GM21723 (cell line): ENCODE data around the gene BCOR.
A peak's percentile ranks its signal among the peaks of the same experiment; 100 is the strongest.

ENCODE experiments used
- ATAC-seq: cut with Tn5 transposase; IDR thresholded peaks from one replicate; pipeline ENCODE4 v1.9.1; 2021; ENCODE audit warnings: mild to moderate bottlenecking, moderate library complexity; ENCODE audit not compliant: unreplicated experiment

The BCOR gene

GRCh38 chrX:40097504-40098263, at the start of gene BCOR:
Gene BCOR, minus strand, starts transcription at chrX:40097958. Its CDS starts 20,029 bp downstream, at chrX:40077929.
- peak; percentile 21 for ATAC-seq

GRCh38 chrX:40147126-40147952, 49.6 kb upstream of the BCOR start:
- ATAC-seq = no peak

GRCh38 chrX:40146262-40147125, 48.7 kb upstream of the BCOR start:
- ATAC-seq = no peak

- no peak for ATAC-seq
These were observed 48.1 kb upstream of the BCOR start for GRCh38 chrX:40145923-40146261.

- no peak for ATAC-seq
These were observed 47.5 kb upstream of the BCOR start for GRCh38 chrX:40145001-40145922.

- no peak for ATAC-seq
These were observed 46.8 kb upstream of the BCOR start for GRCh38 chrX:40144576-40144975.

- ATAC-seq = no peak
These were observed 46.2 kb upstream of the BCOR start for GRCh38 chrX:40143987-40144386.

- no peak for ATAC-seq
These were observed 45.2 kb upstream of the BCOR start for GRCh38 chrX:40143001-40143400.

GRCh38 chrX:40142417-40142816, 44.7 kb upstream of the BCOR start:
- ATAC-seq = no peak

- ATAC-seq = no peak
These were observed 43.1 kb upstream of the BCOR start for GRCh38 chrX:40140706-40141499.

GRCh38 chrX:40132751-40133150, 35.0 kb upstream of the BCOR start:
- no peak for ATAC-seq

- no peak for ATAC-seq
These were observed 34.0 kb upstream of the BCOR start for GRCh38 chrX:40131654-40132337.

- ATAC-seq = no peak
These were observed 32.4 kb upstream of the BCOR start for GRCh38 chrX:40130207-40130606.

- ATAC-seq = no peak
These were observed 29.3 kb upstream of the BCOR start for GRCh38 chrX:40127052-40127451.

GRCh38 chrX:40122487-40122886, 24.7 kb upstream of the BCOR start:
- no peak for ATAC-seq

GRCh38 chrX:40121618-40122017, 23.9 kb upstream of the BCOR start:
- ATAC-seq = no peak

GRCh38 chrX:40120838-40121580, 23.3 kb upstream of the BCOR start:
- no peak for ATAC-seq

- ATAC-seq = no peak
These were observed 20.0 kb upstream of the BCOR start for GRCh38 chrX:40117715-40118285.
